GM12801 (cell line): ENCODE data around the gene KIF17.

Source experiments
- TF ChIP-seq, protein P1 (sequence below): IDR thresholded peaks from one replicate; pipeline ENCODE4 v1.5.1; 2011; ENCODE audit warnings: control low read depth; ENCODE audit not compliant: insufficient read length; ENCODE audit errors: extremely low read depth

KIF17 gene

DNA sequence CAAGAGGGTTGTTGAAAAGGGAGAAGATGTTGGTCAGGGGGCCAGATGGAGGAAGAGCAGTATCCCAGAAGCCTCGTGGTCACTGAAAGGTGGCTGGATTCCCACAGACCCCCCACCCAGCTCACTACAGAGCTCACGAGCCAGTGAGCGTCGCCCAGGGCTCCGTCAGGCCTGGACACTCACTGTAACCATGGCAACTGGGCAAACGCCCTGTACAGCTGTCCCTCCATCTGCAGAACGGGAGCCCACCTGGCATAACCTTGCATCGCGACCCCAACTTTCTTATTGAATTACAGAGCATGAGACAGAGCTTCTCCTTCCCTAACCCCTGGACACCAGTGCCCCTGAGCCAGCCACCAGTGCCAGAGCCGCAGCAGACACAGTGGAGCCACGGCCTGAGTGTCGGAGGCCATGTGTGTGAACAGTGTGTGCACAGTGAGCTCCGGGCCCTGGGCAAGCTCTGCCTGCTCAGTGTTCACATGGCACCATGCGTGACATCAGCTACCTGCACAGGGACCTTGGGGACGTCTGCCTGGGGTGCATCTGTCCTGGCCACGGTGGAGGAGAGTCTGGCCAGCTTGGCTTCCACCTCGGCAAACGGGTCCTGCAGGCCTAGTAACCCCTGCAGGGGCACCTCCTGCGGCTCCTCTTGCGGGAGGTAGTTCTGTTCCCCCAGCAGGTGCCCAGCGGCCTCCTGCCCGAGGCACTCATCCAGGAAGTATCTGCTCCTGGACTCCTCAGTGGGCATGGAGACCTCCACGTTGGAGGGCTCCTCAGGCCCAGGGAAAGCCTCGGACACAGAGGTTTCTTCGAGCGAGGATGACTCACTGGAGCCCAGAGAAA, 30.7 kb downstream of the KIF17 start:
- TF ChIP-seq, protein P1, sequence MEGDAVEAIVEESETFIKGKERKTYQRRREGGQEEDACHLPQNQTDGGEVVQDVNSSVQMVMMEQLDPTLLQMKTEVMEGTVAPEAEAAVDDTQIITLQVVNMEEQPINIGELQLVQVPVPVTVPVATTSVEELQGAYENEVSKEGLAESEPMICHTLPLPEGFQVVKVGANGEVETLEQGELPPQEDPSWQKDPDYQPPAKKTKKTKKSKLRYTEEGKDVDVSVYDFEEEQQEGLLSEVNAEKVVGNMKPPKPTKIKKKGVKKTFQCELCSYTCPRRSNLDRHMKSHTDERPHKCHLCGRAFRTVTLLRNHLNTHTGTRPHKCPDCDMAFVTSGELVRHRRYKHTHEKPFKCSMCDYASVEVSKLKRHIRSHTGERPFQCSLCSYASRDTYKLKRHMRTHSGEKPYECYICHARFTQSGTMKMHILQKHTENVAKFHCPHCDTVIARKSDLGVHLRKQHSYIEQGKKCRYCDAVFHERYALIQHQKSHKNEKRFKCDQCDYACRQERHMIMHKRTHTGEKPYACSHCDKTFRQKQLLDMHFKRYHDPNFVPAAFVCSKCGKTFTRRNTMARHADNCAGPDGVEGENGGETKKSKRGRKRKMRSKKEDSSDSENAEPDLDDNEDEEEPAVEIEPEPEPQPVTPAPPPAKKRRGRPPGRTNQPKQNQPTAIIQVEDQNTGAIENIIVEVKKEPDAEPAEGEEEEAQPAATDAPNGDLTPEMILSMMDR = no peak

DNA sequence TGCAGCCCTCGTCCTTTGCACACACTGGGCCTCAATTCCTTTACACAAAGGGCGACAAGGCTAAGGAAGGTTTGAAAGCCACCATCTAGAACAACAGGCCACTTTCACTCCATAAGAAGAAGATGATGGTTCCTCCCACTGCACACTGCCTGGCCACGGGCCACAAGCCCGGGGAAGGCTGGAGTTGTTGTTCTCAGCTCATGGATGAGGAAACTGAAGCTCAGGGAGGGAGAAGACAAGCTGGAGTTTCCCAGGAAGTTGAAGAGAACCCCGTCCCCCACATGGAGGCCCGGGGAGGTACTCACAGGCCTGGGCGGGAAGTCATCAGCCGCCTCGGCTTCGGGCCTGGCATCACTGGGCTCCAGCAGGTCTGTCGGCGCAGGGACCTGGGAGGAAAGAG, 32.1 kb downstream of the KIF17 start:
- TF ChIP-seq, protein P1 = no peak

DNA sequence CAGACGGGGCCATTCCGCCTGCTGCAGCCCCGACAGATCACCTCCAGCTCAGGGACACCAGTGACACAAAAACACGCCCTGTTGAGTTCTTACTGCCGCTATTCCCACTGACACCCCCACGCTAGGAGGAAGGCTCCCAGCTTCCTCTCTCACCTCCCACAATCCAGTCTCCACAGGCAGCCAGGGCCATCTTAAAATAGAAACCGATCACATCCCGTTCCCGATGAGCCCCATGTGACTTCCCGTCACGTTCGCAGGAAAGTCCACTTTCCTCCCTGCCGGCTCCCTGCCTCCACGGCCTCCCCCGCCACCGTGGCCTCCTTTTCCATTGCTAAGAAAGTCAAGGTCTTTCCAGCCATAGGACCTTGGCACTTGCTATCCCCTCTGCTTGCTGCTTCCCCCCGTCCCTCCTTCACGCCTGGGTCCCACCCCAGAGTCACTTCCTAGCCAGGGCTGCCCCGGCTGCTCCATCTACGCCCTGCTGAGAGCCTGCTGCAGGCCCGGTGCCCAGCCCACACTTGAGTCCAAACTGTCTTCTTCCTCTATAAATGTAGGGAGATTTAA, 32.6 kb downstream of the KIF17 start:
- TF ChIP-seq, protein P1 = no peak

DNA sequence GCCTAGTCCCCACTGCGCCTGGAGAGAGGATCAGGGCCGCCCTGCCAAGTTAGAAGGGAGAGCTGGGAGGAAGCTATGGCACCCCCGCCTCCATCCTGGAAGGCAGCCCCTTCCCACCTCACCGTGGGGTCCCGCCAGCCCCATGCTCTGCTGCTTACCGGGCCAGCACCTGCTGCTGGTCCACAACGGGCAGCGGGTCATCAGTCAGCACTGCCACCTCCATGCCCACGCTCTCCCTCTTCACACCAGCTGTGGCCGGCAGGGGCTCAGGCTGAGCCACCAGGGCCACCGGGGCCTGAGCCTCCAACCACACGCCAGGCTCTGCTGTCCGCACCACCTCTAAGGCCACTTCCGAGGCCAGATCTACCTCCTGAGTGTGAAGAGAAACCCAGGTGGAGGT, 33.2 kb downstream of the KIF17 start:
- TF ChIP-seq, protein P1 = no peak

DNA sequence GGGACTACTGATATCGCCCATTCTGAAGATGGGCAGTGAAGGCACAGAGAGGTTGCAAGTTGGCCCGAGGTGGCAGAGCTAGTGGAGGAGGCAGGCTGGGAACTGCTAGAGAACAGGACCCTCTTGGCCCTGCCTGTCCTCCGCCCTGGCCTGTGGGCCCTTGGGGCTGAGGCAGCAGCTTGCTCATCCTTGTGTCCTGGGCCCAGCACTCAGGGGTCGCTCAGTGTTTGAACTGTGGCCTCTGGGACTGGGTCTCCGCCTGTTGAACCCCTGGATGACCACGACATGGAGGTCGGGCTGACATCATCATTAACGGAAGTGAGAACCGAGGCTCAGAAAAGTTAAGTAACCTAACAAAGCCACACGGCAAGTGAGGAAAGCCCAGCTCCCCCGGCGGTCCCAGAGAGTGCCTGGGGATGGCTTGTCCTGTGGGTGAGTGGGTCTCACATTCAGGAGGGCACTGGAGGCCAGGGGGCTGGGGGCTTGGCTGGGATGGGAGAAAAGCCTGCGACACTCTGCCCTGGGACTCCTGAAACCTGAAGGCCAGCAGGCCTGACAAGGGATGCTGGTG, 33.7 kb downstream of the KIF17 start:
- TF ChIP-seq, protein P1 = no peak

DNA sequence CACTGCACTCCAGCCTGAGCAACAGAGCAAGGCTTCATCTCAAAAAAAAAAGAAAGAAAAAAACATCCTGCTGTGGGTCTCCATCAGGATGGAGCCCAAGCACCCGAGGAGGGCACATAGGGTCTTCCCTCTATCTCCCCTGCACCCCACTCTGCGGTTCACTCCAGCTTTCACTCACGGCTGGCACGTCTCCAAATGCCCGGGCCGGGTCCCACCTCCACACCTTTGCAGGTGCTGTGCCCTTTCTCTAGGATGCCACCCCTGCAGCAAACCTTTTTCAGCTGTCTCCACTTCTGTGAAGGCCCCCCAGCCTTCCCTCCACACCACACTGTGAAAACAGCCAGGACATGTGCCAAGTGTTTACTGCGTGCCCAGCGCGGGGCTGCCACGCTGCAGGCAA, 34.2 kb downstream of the KIF17 start:
- TF ChIP-seq, protein P1 = no peak

DNA sequence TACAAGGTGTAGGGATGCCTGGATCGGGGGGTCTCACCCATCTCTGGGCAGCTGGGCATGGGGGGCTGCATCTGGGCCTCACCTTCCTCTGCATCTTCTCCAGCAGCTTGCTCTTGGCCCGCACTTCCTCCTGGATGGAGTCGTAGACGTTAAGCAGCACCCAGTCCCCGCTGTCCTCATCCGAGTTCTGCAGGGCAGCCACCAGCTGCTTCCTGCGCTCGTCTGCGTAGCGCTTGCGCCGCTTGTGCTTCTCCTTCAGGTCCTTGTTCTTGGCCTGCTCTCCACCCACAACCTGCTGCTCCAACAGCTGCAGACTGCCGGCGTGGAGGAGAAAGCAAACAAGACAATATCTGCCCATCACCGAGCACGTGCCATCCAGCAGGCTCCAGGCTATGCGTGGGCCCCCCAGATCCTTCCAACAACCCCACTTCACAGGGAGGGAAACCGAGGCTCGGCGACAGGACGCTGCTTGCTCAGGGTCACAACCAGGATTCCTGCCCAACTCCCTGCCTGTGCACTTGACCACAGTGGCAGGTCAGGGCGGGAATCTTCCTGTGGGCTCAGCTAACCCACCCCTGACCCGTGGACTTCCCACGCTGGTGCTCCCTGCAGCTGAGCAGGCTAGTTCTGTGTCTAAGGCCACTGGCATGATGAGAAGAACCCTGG, 35.1 kb downstream of the KIF17 start:
- TF ChIP-seq, protein P1 = no peak
